ENCODE measurements around the gene NFIX. TPM values are rescaled to one million over a fixed set of nuclear protein-coding genes. Genes with fewer than 3 reads are reported as not detected.

The NFIX gene
- total RNA-seq, 1 experiment from 2014 or later: 16.4 TPM

GRCh38 chr19:13001502-13002165, 6.4 kb downstream of the NFIX start:
- Mint-ChIP-seq H3K4me3 (ENCODE audit: low read depth, unreplicated experiment) (no peak overlapping the region), H3K27ac (ENCODE audit: unreplicated experiment) (no peak overlapping the region), H3K9me3 (ENCODE audit: low read depth, unreplicated experiment) (no peaks in the 10 kb centered on the region), H3K4me1 (ENCODE audit: low read depth, unreplicated experiment) (no peaks in the 10 kb centered on the region), H3K27me3 (ENCODE audit: unreplicated experiment) (no peaks in the 10 kb centered on the region), H3K36me3 (ENCODE audit: insufficient read depth, unreplicated experiment) (no peaks in the 10 kb centered on the region)
- no TSS peak for BruUV-seq (replicated peaks)
- TF ChIP-seq, protein P1, sequence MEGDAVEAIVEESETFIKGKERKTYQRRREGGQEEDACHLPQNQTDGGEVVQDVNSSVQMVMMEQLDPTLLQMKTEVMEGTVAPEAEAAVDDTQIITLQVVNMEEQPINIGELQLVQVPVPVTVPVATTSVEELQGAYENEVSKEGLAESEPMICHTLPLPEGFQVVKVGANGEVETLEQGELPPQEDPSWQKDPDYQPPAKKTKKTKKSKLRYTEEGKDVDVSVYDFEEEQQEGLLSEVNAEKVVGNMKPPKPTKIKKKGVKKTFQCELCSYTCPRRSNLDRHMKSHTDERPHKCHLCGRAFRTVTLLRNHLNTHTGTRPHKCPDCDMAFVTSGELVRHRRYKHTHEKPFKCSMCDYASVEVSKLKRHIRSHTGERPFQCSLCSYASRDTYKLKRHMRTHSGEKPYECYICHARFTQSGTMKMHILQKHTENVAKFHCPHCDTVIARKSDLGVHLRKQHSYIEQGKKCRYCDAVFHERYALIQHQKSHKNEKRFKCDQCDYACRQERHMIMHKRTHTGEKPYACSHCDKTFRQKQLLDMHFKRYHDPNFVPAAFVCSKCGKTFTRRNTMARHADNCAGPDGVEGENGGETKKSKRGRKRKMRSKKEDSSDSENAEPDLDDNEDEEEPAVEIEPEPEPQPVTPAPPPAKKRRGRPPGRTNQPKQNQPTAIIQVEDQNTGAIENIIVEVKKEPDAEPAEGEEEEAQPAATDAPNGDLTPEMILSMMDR (IDR thresholded peaks at IDR 0.05; ENCODE audit: unreplicated experiment): no peak
- CTCF ChIA-PET: interaction anchor here (0.7 kb wide), 1 partner anchor 1456 kb away, joined by 3 read pairs; no protein-coding TSS in a partner anchor
- DNase-seq: no peak
- intact Hi-C loops (cut with micrococcal nuclease; ENCODE audit: unreplicated experiment): no loop called here

GRCh38 chr19:13002166-13002898, 7.1 kb downstream of the NFIX start:
- CTCF ChIA-PET: interaction anchor here (0.6 to 0.7 kb wide), 2 partner anchors 29 to 1457 kb away, joined by 3 to 9 read pairs; no protein-coding TSS in a partner anchor
- no TSS peak for BruUV-seq (replicated peaks)
- no peak overlapping the region for H3K27ac Mint-ChIP-seq (ENCODE audit: unreplicated experiment)

DNA sequence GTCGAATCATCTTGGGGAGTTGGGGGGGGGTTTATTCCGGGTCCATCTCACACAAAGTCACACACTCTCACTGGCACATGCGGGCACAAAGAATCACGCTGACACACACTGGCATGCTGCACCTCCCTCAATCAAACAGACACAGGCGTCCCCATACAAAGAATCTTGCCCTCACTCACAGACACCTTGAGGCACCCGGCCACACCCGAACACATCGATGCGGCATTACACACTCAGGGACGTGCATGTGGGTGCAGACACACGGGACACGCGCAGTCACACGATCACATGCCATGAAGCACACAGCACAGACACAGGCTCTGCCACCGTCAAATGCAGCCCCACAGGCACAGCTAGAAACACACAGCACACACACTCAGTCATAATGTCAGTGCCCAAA, 7.8 kb downstream of the NFIX start:
- TF ChIP-seq, protein P1 (IDR thresholded peaks at IDR 0.05; ENCODE audit: unreplicated experiment): no peak
- Mint-ChIP-seq H3K4me1 (ENCODE audit: low read depth, unreplicated experiment) (no peaks in the 10 kb centered on the region), H3K27me3 (ENCODE audit: unreplicated experiment) (no peaks in the 10 kb centered on the region), H3K4me3 (ENCODE audit: low read depth, unreplicated experiment) (no peak overlapping the region), H3K36me3 (ENCODE audit: insufficient read depth, unreplicated experiment) (no peaks in the 10 kb centered on the region), H3K27ac (ENCODE audit: unreplicated experiment) (no peak overlapping the region), H3K9me3 (ENCODE audit: low read depth, unreplicated experiment) (no peaks in the 10 kb centered on the region)
- intact Hi-C loops (cut with micrococcal nuclease; ENCODE audit: unreplicated experiment): no loop called here
- no TSS peak for BruUV-seq (replicated peaks)
- CTCF ChIA-PET: interaction anchor here (0.6 kb wide), 2 partner anchors 28 to 553 kb away, joined by 4 to 9 read pairs; no protein-coding TSS in a partner anchor
- DNase-seq: no peak

More at GRCh38 chr19:13002166-13002898, 7.1 kb downstream of the NFIX start:
- TF ChIP-seq, protein P1 (IDR thresholded peaks at IDR 0.05; ENCODE audit: unreplicated experiment): no peak
- no peaks in the 10 kb centered on the region for H3K27me3 Mint-ChIP-seq (ENCODE audit: unreplicated experiment)
- DNase-seq: no peak
- H3K4me3 Mint-ChIP-seq (ENCODE audit: low read depth, unreplicated experiment): no peak overlapping the region
- no peaks in the 10 kb centered on the region for H3K9me3 Mint-ChIP-seq (ENCODE audit: low read depth, unreplicated experiment)
- intact Hi-C loops (cut with micrococcal nuclease; ENCODE audit: unreplicated experiment): no loop called here
- H3K4me1 Mint-ChIP-seq (ENCODE audit: low read depth, unreplicated experiment): no peaks in the 10 kb centered on the region
- H3K36me3 Mint-ChIP-seq (ENCODE audit: insufficient read depth, unreplicated experiment): no peaks in the 10 kb centered on the region

GRCh38 chr19:13004273-13004672, 9.0 kb downstream of the NFIX start:
- Mint-ChIP-seq H3K4me3 (ENCODE audit: low read depth, unreplicated experiment) (no peak overlapping the region), H3K4me1 (ENCODE audit: low read depth, unreplicated experiment) (no peaks in the 10 kb centered on the region), H3K27ac (ENCODE audit: unreplicated experiment) (no peak overlapping the region), H3K36me3 (ENCODE audit: insufficient read depth, unreplicated experiment) (no peaks in the 10 kb centered on the region), H3K9me3 (ENCODE audit: low read depth, unreplicated experiment) (no peaks in the 10 kb centered on the region), H3K27me3 (ENCODE audit: unreplicated experiment) (no peaks in the 10 kb centered on the region)
- intact Hi-C loops (cut with micrococcal nuclease; ENCODE audit: unreplicated experiment): no loop called here
- TF ChIP-seq, protein P1 (IDR thresholded peaks at IDR 0.05; ENCODE audit: unreplicated experiment): no peak
- BruUV-seq (replicated peaks): no TSS peak
- CTCF ChIA-PET: interaction anchor here (0.6 kb wide), 1 partner anchor 58 kb away, joined by 5 read pairs; no protein-coding TSS in a partner anchor
- no peak for DNase-seq
